SK-N-MC (cell line): ENCODE data around the gene MYLK2.

Source experiments
- DNase-seq: peaks from one replicate; pipeline ENCODE4 v3.0.0-alpha.2; 2011; ENCODE audit warnings: low read depth, low spot score
- H3K27ac ChIP-seq: fragments of 200-600 bp; sonication (generic); 2 replicates; pipeline ENCODE4 v1.5.1; 2016; ENCODE audit warnings: mixed run types
- H3K36me3 ChIP-seq: fragments of 200-600 bp; sonication (generic); 2 replicates; pipeline ENCODE4 v1.6.1; 2017; ENCODE audit warnings: antibody characterized with exemption, low read length, mixed read lengths; ENCODE audit not compliant: insufficient read depth
- H3K4me3 ChIP-seq: fragments of 200-600 bp; sonication (generic); 2 replicates; pipeline ENCODE4 v1.5.1; 2016
- H3K9ac ChIP-seq: fragments of 200-600 bp; sonication (generic); 2 replicates; pipeline ENCODE4 v1.8.0; 2017; ENCODE audit warnings: mixed run types, mixed read lengths; ENCODE audit not compliant: insufficient read length
- H3K9me3 ChIP-seq: fragments of 200-600 bp; sonication (generic); 2 replicates; pipeline ENCODE4 v1.6.1; 2017; ENCODE audit warnings: low read depth, mild to moderate bottlenecking, antibody characterized with exemption, low read length, moderate library complexity, mixed read lengths
- EZH2 ChIP-seq: fragments of 200-600 bp; sonication (generic); IDR thresholded peaks from one replicate; pipeline ENCODE4 v1.6.1; 2017; ENCODE audit warnings: antibody characterized with exemption
- FOXP2 ChIP-seq: optimal IDR thresholded peaks from 2 replicates; pipeline ENCODE3; 2011; ENCODE audit warnings: mild to moderate bottlenecking, moderate library complexity; ENCODE audit not compliant: insufficient read depth; ENCODE audit errors: extremely low read length, control extremely low read depth
- POLR2AphosphoS5 ChIP-seq: IDR thresholded peaks from 2 replicates; pipeline ENCODE4 v1.6.1; 2012; ENCODE audit warnings: mild to moderate bottlenecking, low read depth, low read length, borderline replicate concordance

MYLK2 gene

GRCh38 chr20:31870726-31871617, 51.8 kb downstream of the MYLK2 start:
- H3K36me3 ChIP-seq, result no peaks in the 10 kb centered on the region
- no peak for TF ChIP-seq EZH2
- TF ChIP-seq FOXP2, result no peak
- no peak for TF ChIP-seq POLR2AphosphoS5
- H3K27ac ChIP-seq, result no peak overlapping the region
- no peak for DNase-seq
- H3K9me3 ChIP-seq, result no peaks in the 10 kb centered on the region
- peak overlapping the region; percentile 75 for H3K4me3 ChIP-seq
- H3K9ac ChIP-seq, result peak overlapping the region; percentile 20

- no peak overlapping the region for H3K4me3 ChIP-seq
- H3K9ac ChIP-seq, result no peak overlapping the region
- TF ChIP-seq EZH2 (no peak), POLR2AphosphoS5 (no peak), FOXP2 (no peak)
- no peak overlapping the region for H3K27ac ChIP-seq
- DNase-seq, result no peak
- no peaks in the 10 kb centered on the region for H3K9me3 ChIP-seq
- H3K36me3 ChIP-seq, result no peaks in the 10 kb centered on the region
Measured at GRCh38 chr20:31871618-31871954, 52.4 kb downstream of the MYLK2 start.

GRCh38 chr20:31872406-31872805, 53.2 kb downstream of the MYLK2 start:
- no peak overlapping the region for H3K4me3 ChIP-seq
- TF ChIP-seq EZH2 (no peak), FOXP2 (no peak), POLR2AphosphoS5 (no peak)
- H3K9me3 ChIP-seq, result no peaks in the 10 kb centered on the region
- H3K36me3 ChIP-seq, result no peaks in the 10 kb centered on the region
- DNase-seq, result no peak
- H3K9ac ChIP-seq, result no peak overlapping the region
- H3K27ac ChIP-seq, result no peak overlapping the region

- Histone ChIP-seq H3K27ac (no peak overlapping the region), H3K9ac (no peak overlapping the region), H3K4me3 (no peak overlapping the region), H3K9me3 (no peaks in the 10 kb centered on the region), H3K36me3 (no peaks in the 10 kb centered on the region)
- no peak for TF ChIP-seq POLR2AphosphoS5
- TF ChIP-seq FOXP2, result no peak
- no peak for TF ChIP-seq EZH2
- no peak for DNase-seq
Measured at GRCh38 chr20:31875671-31876070, 56.5 kb downstream of the MYLK2 start.

GRCh38 chr20:31877684-31878083, 58.5 kb downstream of the MYLK2 start:
- Histone ChIP-seq H3K9me3 (no peaks in the 10 kb centered on the region), H3K9ac (no peak overlapping the region), H3K27ac (no peak overlapping the region), H3K4me3 (no peak overlapping the region), H3K36me3 (no peaks in the 10 kb centered on the region)
- TF ChIP-seq FOXP2 (no peak), POLR2AphosphoS5 (no peak), EZH2 (no peak)
- no peak for DNase-seq

GRCh38 chr20:31879143-31879987, 60.2 kb downstream of the MYLK2 start:
- no peak for DNase-seq
- H3K9me3 ChIP-seq, result no peaks in the 10 kb centered on the region
- no peaks in the 10 kb centered on the region for H3K36me3 ChIP-seq
- H3K4me3 ChIP-seq, result peak overlapping the region; percentile 84
- TF ChIP-seq POLR2AphosphoS5, result peak; percentile 52; the same call in 1 of the 2 replicates
- TF ChIP-seq EZH2, result no peak
- peak; percentile 34 for TF ChIP-seq FOXP2
- no peak overlapping the region for H3K27ac ChIP-seq
- no peak overlapping the region for H3K9ac ChIP-seq

- no peak overlapping the region for H3K27ac ChIP-seq
- DNase-seq, result no peak
- H3K36me3 ChIP-seq, result no peaks in the 10 kb centered on the region
Measured at GRCh38 chr20:31881945-31882344, 62.8 kb downstream of the MYLK2 start.

GRCh38 chr20:31883829-31884228, 64.7 kb downstream of the MYLK2 start:
- H3K9me3 ChIP-seq, result no peaks in the 10 kb centered on the region
- H3K4me3 ChIP-seq, result no peak overlapping the region
- no peak for DNase-seq
- H3K36me3 ChIP-seq, result no peaks in the 10 kb centered on the region
- no peak overlapping the region for H3K9ac ChIP-seq
- TF ChIP-seq FOXP2 (no peak), EZH2 (no peak), POLR2AphosphoS5 (no peak)
- H3K27ac ChIP-seq, result no peak overlapping the region

More at GRCh38 chr20:31881945-31882344, 62.8 kb downstream of the MYLK2 start:
- no peak for TF ChIP-seq EZH2
- no peak for TF ChIP-seq POLR2AphosphoS5
- no peak for TF ChIP-seq FOXP2
- Histone ChIP-seq H3K9ac (no peak overlapping the region), H3K4me3 (no peak overlapping the region), H3K9me3 (no peaks in the 10 kb centered on the region)
